Measurements from ENCODE around the gene PARD6A.
A peak's percentile ranks its signal among the peaks of the same experiment; 100 is the strongest.

The PARD6A gene

GRCh38 chr16:67654403-67654911 lies 6.3 kb upstream of the PARD6A start:
- DNase-seq (ENCODE audit: low spot score), result no peak

GRCh38 chr16:67655363-67655762 lies 5.4 kb upstream of the PARD6A start:
- no peak for DNase-seq (ENCODE audit: low spot score)

DNA sequence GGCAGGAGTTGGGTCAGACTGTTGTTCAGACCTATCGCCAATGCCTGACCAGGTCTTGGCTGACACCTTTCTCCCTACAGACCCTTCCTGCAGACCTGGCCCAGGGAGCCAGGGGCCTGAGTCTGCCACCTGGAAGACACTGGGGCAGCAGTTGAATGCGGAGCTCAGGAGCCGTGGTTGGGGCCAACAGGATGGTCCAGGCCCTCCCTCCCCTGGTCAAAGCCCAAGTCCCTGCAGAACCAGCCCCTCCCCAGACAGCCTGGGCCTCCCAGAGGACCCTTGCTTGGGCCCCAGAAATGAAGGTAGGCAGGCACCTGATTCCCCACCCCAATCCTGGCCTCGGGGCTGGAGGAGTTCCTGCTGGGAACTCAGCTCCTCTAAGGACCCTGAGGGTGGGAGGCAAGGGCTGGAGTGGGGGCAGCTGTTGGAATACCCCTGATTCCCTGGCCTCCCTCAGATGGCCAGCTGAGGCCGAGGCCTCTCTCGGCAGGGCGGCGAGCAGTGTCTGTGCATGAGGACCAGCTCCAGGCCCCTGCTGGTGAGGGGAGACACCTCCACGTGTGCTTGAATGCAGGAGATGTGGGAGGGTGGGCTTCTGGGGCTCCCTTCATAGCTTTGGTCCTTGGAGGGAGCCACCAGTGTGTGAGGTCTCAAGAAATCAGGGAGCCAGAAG lies 4.3 kb upstream of the PARD6A start:
- no peak for DNase-seq (ENCODE audit: low spot score)

- no peak for DNase-seq (ENCODE audit: low spot score)
These were observed 3.6 kb upstream of the PARD6A start for GRCh38 chr16:67657017-67657608.

DNA sequence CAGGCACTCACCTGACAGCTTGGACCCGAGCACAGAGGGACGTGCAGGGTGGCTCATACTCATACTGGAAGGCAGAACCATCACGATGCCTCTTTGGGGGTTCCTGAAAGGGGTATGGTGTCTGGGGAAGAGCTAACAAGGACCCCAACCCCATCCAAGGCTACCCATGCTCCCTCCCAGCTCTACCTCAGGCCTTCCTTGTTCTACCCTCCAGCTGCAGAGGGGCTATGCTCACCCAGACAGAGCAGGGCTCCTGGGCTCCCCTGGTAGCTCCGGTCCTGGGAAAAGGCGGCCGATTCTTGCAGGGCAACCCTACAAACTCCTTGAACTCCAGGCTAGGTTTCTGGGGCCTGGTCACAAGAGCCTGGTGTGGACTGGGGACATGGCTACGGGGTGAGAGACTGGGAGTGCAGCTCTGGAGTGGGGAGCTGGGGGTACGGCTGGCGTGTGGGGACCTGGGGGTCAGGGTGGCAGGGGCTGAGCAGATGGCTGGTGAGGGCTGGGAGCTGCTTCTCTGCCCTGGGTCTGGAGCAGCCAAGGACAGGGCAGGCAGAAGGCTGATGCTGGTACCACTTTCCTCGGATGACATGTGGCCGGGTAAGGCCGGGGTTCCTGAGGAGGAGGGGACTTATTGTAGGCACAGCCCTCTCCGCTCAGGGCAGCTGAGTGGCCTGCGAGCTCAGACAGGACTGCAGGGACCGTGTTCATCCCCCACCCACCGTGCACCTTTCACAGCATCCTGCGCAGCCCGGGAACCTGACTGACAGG lies 2.8 kb upstream of the PARD6A start:
- DNase-seq (ENCODE audit: low spot score), result no peak

- DNase-seq (ENCODE audit: low spot score), result no peak
These were observed 1.7 kb upstream of the PARD6A start for GRCh38 chr16:67658849-67659674.

- DNase-seq (ENCODE audit: low spot score), result peak; percentile 94
These were observed 841 bp upstream of the PARD6A start, which contains the start of gene ACD for GRCh38 chr16:67659675-67660563. Gene ACD (minus strand): TSS chr16:67660260. CDS start chr16:67660220, 40 bp downstream.

GRCh38 chr16:67661101-67661761 lies 471 bp downstream of the PARD6A start:
- no peak for DNase-seq (ENCODE audit: low spot score)

- DNase-seq (ENCODE audit: low spot score), result no peak
These were observed 1.3 kb downstream of the PARD6A start for GRCh38 chr16:67661886-67662652.

GRCh38 chr16:67662653-67663010 lies 1.9 kb downstream of the PARD6A start:
- DNase-seq (ENCODE audit: low spot score), result no peak

DNA sequence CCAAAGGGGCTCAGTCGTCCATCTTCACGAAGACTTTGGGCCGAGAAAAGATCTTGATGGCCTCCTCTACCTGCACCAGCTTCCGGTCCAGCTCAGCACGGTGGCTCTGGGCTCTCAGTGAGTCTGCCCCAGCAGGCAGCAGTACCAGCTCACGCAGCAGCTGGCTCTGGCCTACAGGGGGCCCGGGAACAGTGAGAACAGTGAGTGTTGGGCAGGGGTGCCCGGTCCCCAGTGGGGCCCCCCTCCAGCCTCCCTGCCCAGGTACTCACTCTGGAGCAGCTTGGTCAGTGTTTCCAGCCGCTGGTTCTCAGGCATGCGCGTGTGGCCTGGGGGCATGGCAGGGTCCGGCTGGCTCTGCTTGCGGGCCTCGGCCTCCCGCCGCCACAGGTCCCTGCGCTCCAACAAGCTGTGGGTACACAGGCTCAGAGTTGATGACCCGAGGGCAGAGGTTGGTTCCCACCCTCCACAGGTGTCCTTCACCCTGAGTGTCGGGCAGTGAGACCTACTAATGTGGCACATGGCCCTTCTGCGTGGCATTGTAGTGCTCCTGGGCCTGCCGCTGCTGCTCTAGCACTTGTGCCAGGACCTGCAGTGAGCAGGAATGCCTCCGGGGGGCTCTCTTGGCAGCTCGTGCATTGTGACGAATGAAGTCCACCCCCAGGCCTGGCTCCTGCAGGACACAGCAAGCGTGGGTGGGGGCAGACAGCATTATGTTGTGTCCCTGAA lies 2.6 kb downstream of the PARD6A start:
- DNase-seq (ENCODE audit: low spot score), result no peak

- DNase-seq (ENCODE audit: low spot score), result no peak
These were observed 3.1 kb downstream of the PARD6A start for GRCh38 chr16:67663877-67664222.

GRCh38 chr16:67664258-67664657 lies 3.5 kb downstream of the PARD6A start:
- DNase-seq (ENCODE audit: low spot score), result no peak

- DNase-seq (ENCODE audit: low spot score), result no peak
These were observed 4.1 kb downstream of the PARD6A start for GRCh38 chr16:67664871-67665270.

GRCh38 chr16:67665598-67665997 lies 4.8 kb downstream of the PARD6A start:
- DNase-seq (ENCODE audit: low spot score), result no peak

DNA sequence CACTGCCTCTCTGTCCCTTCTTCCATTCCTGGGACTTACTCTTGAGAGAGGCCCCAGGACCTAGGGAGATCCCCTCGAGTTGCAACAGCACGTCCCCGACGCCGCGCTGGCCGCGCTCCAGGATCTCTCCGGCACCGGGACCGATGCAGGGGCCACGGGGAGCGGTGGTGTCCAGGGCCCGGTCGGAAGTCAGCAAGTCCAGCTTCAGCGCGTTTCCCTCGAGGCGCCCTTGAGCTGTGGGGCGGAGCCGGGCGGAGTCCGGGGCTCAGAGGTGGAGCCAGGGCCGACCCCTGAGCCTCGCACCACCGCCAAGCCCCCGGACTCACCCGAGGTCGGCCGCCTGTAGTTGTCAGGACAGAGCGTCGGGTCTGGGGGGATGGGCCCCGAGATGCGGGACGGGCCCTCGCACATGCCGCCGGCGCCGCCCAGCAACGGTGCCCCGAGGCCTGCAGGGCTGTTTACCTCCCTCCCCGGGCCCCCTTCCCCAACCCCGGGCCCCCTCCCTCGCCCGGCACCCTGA lies 5.3 kb downstream of the PARD6A start:
- DNase-seq (ENCODE audit: low spot score), result no peak

GRCh38 chr16:67666559-67667452 lies 6.0 kb downstream of the PARD6A start, which contains the start of the genes C16orf86 and ENKD1:
Gene C16orf86 (plus strand): TSS chr16:67666814. CDS start chr16:67666971, 157 bp downstream.
Gene ENKD1 (minus strand): TSS chr16:67666750. CDS start chr16:67666442, 308 bp downstream.
- DNase-seq (ENCODE audit: low spot score), result peak; percentile 84

DNA sequence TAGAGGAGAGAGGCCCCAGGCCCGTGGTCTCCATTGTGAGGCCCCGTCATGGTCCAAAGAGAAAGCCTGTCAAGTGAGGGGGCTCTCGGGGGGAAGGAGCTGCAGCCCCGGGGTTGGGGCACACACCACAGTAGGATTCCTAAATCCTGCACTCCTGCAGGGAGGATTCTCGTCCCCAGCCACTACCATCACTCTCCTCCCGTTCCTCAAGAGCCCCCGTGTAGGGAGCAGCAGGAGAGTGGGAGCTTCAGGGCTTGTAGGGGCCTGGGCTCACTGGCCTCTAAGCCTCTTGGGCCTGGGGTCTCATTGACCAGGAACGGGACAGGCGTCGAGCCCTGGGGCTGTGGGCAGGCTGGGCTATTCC lies 6.7 kb downstream of the PARD6A start:
- no peak for DNase-seq (ENCODE audit: low spot score)
